DND-41 (cell line): Measurements from ENCODE around the gene PACS2.

Experiments
- CTCF ChIP-seq: IDR thresholded peaks from 2 replicates; pipeline ENCODE4 v1.5.1; 2012; ENCODE audit warnings: borderline replicate concordance, low read length, moderate library complexity, mild to moderate bottlenecking; ENCODE audit not compliant: poor library complexity, severe bottlenecking; ENCODE audit errors: extremely low read depth
- EZH2 ChIP-seq: IDR thresholded peaks from 3 replicates; pipeline ENCODE4 v1.6.1; 2012; ENCODE audit warnings: borderline replicate concordance, low read depth, mild to moderate bottlenecking, moderate library complexity, low read length, inconsistent platforms; ENCODE audit not compliant: severe bottlenecking

GRCh38 chr14:105417690-105418121, 103.2 kb downstream of the PACS2 start:
- TF ChIP-seq CTCF (no peak), EZH2 (no peak)
